Keratinocyte (primary cell): Measurements from ENCODE around the gene TMEM80. TPM values are rescaled to one million over a fixed set of nuclear protein-coding genes. Genes with fewer than 3 reads are reported as not detected.

ENCODE experiments used
- DNase-seq: peaks from one replicate; pipeline ENCODE4 v3.0.0-alpha.2; 2011; ENCODE audit warnings: low read depth, missing footprints, low spot score
- FAIRE-seq: peaks from 2 replicates; lab custom pipeline; 2011; peaks lifted over from hg19 to GRCh38; lab: Jason Lieb, UNC
- H2AFZ ChIP-seq: 2 replicates; pipeline ENCODE4 v1.6.0; 2012; ENCODE audit warnings: low read length, control low read depth, inconsistent platforms; ENCODE audit not compliant: control insufficient read depth
- H3K27ac ChIP-seq: 2 replicates; pipeline ENCODE4 v1.5.1; 2011; ENCODE audit warnings: low read length; ENCODE audit not compliant: control insufficient read depth, insufficient read depth
- H3K27me3 ChIP-seq: 3 replicates; pipeline ENCODE4 v1.6.0; 2011; ENCODE audit warnings: low read length; ENCODE audit not compliant: control insufficient read depth, insufficient read depth; ENCODE audit errors: extremely low read depth
- H3K36me3 ChIP-seq, 2 experiments: 2 replicates in 1 of 2; 3 replicates in 1 of 2; pipeline ENCODE4 v1.5.1; 2011; ENCODE audit warnings: low read length in 2 of 2, mild to moderate bottlenecking in 1 of 2; ENCODE audit not compliant: control insufficient read depth in 2 of 2, insufficient read depth in 2 of 2; ENCODE audit errors: extremely low read depth in 1 of 2
- H3K4me1 ChIP-seq: 3 replicates; pipeline ENCODE4 v1.5.1; 2011; ENCODE audit warnings: low read length; ENCODE audit not compliant: control insufficient read depth, insufficient read depth; ENCODE audit errors: extremely low read depth
- H3K4me2 ChIP-seq: 3 replicates; pipeline ENCODE4 v1.6.0; 2011; ENCODE audit warnings: low read depth, low read length; ENCODE audit not compliant: control insufficient read depth, insufficient read depth; ENCODE audit errors: extremely low read depth
- H3K4me3 ChIP-seq, 3 experiments: fragments of 200-600 bp in 1 of 3; sonication (generic) in 1 of 3; 2 replicates in 2 of 3; 3 replicates in 1 of 3; pipeline ENCODE4 v1.5.1; 2011 to 2016; ENCODE audit warnings: low read length in 3 of 3, mild to moderate bottlenecking in 3 of 3, control low read depth in 2 of 3, inconsistent platforms in 1 of 3, low read depth in 1 of 3, mixed read lengths in 1 of 3, mixed run types in 1 of 3, moderate library complexity in 1 of 3; ENCODE audit not compliant: control insufficient read depth in 2 of 3, insufficient read depth in 2 of 3; ENCODE audit errors: extremely low read depth in 1 of 3
- H3K79me2 ChIP-seq: 2 replicates; pipeline ENCODE4 v1.6.0; 2012; ENCODE audit warnings: low read length; ENCODE audit not compliant: control insufficient read depth, insufficient read depth
- H3K9ac ChIP-seq: 3 replicates; pipeline ENCODE4 v1.6.0; 2011; ENCODE audit warnings: low read length; ENCODE audit not compliant: control insufficient read depth, insufficient read depth; ENCODE audit errors: extremely low read depth
- H3K9me1 ChIP-seq: 3 replicates; pipeline ENCODE4 v1.6.0; 2011; ENCODE audit warnings: low read length; ENCODE audit not compliant: control insufficient read depth, insufficient read depth; ENCODE audit errors: extremely low read depth
- H3K9me3 ChIP-seq: 2 replicates; pipeline ENCODE4 v1.5.1; 2012; ENCODE audit warnings: low read depth, low read length; ENCODE audit not compliant: control insufficient read depth
- H4K20me1 ChIP-seq: 3 replicates; pipeline ENCODE4 v1.6.0; 2011; ENCODE audit warnings: low read length; ENCODE audit not compliant: control insufficient read depth, insufficient read depth; ENCODE audit errors: extremely low read depth
- EZH2 ChIP-seq: IDR thresholded peaks from one replicate; pipeline ENCODE4 v1.6.1; 2012; ENCODE audit warnings: inconsistent platforms, mild to moderate bottlenecking, low read length, moderate library complexity
- dilution Hi-C: fragments of 300-500 bp; cut with MboI; formaldehyde crosslinking; loops from one replicate; pipeline ENCODE4 v1.7.0; 2020; ENCODE audit warnings: low sequenced_read_pairs; ENCODE audit not compliant: extremely low pct_ligation_motif_present
- polyA plus RNA-seq, 5 experiments: library from polyadenylated mRNA; depleted of rRNA in 3 of 5; stranded (reverse) in 3 of 5; stranded (forward) in 1 of 5; unstranded in 1 of 5; fragments of >200 nt; gene quantifications; 1 replicate in 1 of 5; 2 replicates in 3 of 5; 3 replicates in 1 of 5; pipeline versions ENCODE4 v1.2.1 to v1.2.3, GENCODE V29; 2011 to 2012; ENCODE audit warnings: missing spikeins in 2 of 5, low read depth in 1 of 5, low replicate concordance in 1 of 5
- TF ChIP-seq, protein P1 (sequence below), 3 experiments: IDR thresholded peaks in 1 of 3; conservative IDR thresholded peaks in 1 of 3; optimal IDR thresholded peaks in 1 of 3; 2 replicates in 2 of 3; 3 replicates in 1 of 3; pipeline versions ENCODE3 to v1.5.1; 2011; ENCODE audit warnings: low read length in 3 of 3, mild to moderate bottlenecking in 3 of 3, moderate library complexity in 2 of 3, control low read depth in 1 of 3, inconsistent platforms in 1 of 3; ENCODE audit not compliant: insufficient read depth in 2 of 3; ENCODE audit errors: extremely low read depth in 1 of 3

The TMEM80 gene
- polyA plus RNA-seq, 1 donor (not counting 4 experiments of a cell fraction or from before 2014, with no cell fraction given): 29.8 TPM

DNA sequence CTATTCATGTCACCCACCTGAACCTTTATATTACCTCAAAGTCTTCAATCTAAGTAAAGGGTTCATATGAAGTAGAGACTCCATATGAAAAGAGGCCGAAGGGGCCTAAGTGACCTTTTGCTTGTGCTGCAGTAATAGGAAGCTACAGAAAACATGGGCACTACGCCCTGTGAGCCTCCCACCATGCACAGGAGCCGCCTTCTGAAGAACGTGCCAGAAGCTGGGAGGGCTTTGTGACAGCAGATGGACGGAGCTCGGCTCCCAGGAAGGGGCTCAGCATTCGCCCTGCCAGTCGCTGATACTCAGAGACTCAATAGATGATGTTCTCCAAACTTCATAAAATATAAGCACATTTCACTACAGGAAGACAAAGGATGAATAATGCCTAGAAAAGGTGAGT lies 21.8 kb upstream of the TMEM80 start:
- Histone ChIP-seq H3K27ac (no peak overlapping the region), H2AFZ (no peak overlapping the region), H3K36me3 (peaks cover 14 to 25% of the 10 kb centered on the region in 2 experiments), H3K27me3 (no peaks in the 10 kb centered on the region), H3K4me3 (no peak overlapping the region), H3K9me3 (no peaks in the 10 kb centered on the region), H3K4me2 (no peak overlapping the region), H3K9me1 (no peaks in the 10 kb centered on the region), H3K79me2 (no peaks in the 10 kb centered on the region), H4K20me1 (no peaks in the 10 kb centered on the region), H3K9ac (no peak overlapping the region), H3K4me1 (no peaks in the 10 kb centered on the region)
- DNase-seq (no peak), FAIRE-seq (no peak)
- dilution Hi-C loops: no loop called here
- TF ChIP-seq EZH2: no peak
- TF ChIP-seq, protein P1, sequence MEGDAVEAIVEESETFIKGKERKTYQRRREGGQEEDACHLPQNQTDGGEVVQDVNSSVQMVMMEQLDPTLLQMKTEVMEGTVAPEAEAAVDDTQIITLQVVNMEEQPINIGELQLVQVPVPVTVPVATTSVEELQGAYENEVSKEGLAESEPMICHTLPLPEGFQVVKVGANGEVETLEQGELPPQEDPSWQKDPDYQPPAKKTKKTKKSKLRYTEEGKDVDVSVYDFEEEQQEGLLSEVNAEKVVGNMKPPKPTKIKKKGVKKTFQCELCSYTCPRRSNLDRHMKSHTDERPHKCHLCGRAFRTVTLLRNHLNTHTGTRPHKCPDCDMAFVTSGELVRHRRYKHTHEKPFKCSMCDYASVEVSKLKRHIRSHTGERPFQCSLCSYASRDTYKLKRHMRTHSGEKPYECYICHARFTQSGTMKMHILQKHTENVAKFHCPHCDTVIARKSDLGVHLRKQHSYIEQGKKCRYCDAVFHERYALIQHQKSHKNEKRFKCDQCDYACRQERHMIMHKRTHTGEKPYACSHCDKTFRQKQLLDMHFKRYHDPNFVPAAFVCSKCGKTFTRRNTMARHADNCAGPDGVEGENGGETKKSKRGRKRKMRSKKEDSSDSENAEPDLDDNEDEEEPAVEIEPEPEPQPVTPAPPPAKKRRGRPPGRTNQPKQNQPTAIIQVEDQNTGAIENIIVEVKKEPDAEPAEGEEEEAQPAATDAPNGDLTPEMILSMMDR (optimal IDR thresholded peaks at IDR 0.05 in 1 of 3, IDR thresholded peaks at IDR 0.05 in 1 of 3, conservative IDR thresholded peaks at IDR 0.05 in 1 of 3; ENCODE audit: extremely low read depth in 1 of 3, insufficient read depth in 2 of 3, low read length in 3 of 3): no peak

DNA sequence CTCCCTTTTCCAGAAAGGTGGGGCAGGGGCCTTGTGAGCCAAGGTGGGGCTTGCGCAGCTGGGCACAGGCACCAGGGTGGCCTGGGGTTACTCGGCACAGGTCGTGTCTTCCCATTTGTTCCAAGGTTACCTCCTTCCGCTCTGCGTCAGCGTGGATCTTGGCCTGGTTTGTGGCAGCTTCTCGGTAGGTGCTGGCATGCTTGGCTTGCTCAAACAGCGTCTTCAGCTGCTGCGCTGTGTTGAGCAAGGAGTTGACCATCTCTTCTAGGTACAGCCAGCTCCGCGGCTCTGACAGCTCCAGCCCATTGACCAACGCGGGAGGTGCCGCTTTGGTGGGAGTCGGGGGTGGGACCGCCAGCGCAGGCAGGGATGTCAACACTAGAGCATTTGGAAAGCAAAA lies 21.2 kb upstream of the TMEM80 start:
- H3K4me2 ChIP-seq: no peak overlapping the region
- H3K36me3 ChIP-seq: peaks cover 14 to 27% of the 10 kb centered on the region in 2 experiments
- no peaks in the 10 kb centered on the region for H3K27me3 ChIP-seq
- H4K20me1 ChIP-seq: no peaks in the 10 kb centered on the region
- no peak overlapping the region for H3K4me3 ChIP-seq
- dilution Hi-C loops: no loop called here
- DNase-seq (no peak), FAIRE-seq (no peak)
- no peak overlapping the region for H3K27ac ChIP-seq
- H2AFZ ChIP-seq: no peak overlapping the region
- no peaks in the 10 kb centered on the region for H3K9me1 ChIP-seq
- no peak for TF ChIP-seq EZH2
- TF ChIP-seq, protein P1 (optimal IDR thresholded peaks at IDR 0.05 in 1 of 3, IDR thresholded peaks at IDR 0.05 in 1 of 3, conservative IDR thresholded peaks at IDR 0.05 in 1 of 3; ENCODE audit: extremely low read depth in 1 of 3, insufficient read depth in 2 of 3, low read length in 3 of 3): no peak
- no peaks in the 10 kb centered on the region for H3K9me3 ChIP-seq
- no peaks in the 10 kb centered on the region for H3K4me1 ChIP-seq
- no peak overlapping the region for H3K9ac ChIP-seq
- H3K79me2 ChIP-seq: no peaks in the 10 kb centered on the region
